A549 (cell line): ENCODE measurements around the gene TCF3.

ENCODE experiments used
- CHD2 ChIP-seq: fragments of 150-350 bp; IDR thresholded peaks from 2 replicates; pipeline ENCODE4 v1.6.1; 2014; ENCODE audit warnings: low read length; ENCODE audit not compliant: partially characterized antibody
- CTCF ChIP-seq: fragments of >200 bp; sonication (Bioruptor Twin); formaldehyde crosslinking; IDR thresholded peaks from 3 replicates; pipeline ENCODE4 v1.5.1; 2016
- EP300 ChIP-seq, 2 experiments: fragments of >200 bp; sonication (Bioruptor Twin); formaldehyde crosslinking; IDR thresholded peaks; 2 replicates in 1 of 2; 3 replicates in 1 of 2; pipeline ENCODE4 v1.6.1; 2016 to 2017
- MAZ ChIP-seq: fragments of 150-350 bp; IDR thresholded peaks from 2 replicates; pipeline ENCODE4 v1.6.1; 2014; ENCODE audit warnings: antibody characterized with exemption, low read depth, low read length, borderline replicate concordance
- POLR2A ChIP-seq: IDR thresholded peaks from 2 replicates; pipeline ENCODE4 v1.6.1; 2012; ENCODE audit warnings: mild to moderate bottlenecking, low read length
- SMC3 ChIP-seq: fragments of >200 bp; sonication (Bioruptor Twin); formaldehyde crosslinking; IDR thresholded peaks from 3 replicates; pipeline ENCODE4 v1.6.1; 2018; ENCODE audit warnings: inconsistent platforms
- SREBF2 ChIP-seq: fragments of 450-650 bp; IDR thresholded peaks from 2 replicates; pipeline ENCODE4 v1.6.1; 2014; ENCODE audit warnings: mild to moderate bottlenecking, moderate library complexity

- no peak for TF ChIP-seq CHD2
- no peak for TF ChIP-seq MAZ
- TF ChIP-seq EP300 (IDR thresholded peaks at IDR 0.05), result no peak
- no peak for TF ChIP-seq SREBF2
- TF ChIP-seq SMC3, result no peak
- TF ChIP-seq CTCF, result no peak
- TF ChIP-seq POLR2A, result no peak
Measured at GRCh38 chr19:1584500-1585242, 67.7 kb downstream of the TCF3 start.
